ENCODE results near the gene EIF3K.

- no peak for TF ChIP-seq CTCF (IDR thresholded peaks at IDR 0.05)
- TF ChIP-seq POLR2A (IDR thresholded peaks at IDR 0.05) = no peak
- no peak for TF ChIP-seq POLR2AphosphoS5 (IDR thresholded peaks at IDR 0.05)
Measured at GRCh38 chr19:38596057-38596981, 22.7 kb upstream of the EIF3K start.

Measured in upper lobe of left lung (tissue), 4 donors.